Transverse colon (tissue), 4 donors: ENCODE measurements around the gene ZNF81. TPM values are rescaled to one million over a fixed set of nuclear protein-coding genes. Genes with fewer than 3 reads are reported as not detected.
"Not testable (repeated sequence)": the region's sequence is repeated elsewhere in the genome, so short reads cannot be mapped to it uniquely, and the experiment has no call there.

Experiments
- DNase-seq: peaks from one replicate; pipeline ENCODE4 v3.0.0-alpha.2; 2019
- H3K27ac ChIP-seq, 4 donors: fragments of 200-600 bp; sonication (generic); 2 replicates each; pipeline ENCODE4 v1.5.1; 2016 to 2018; ENCODE audit warnings: inconsistent platforms in 4 of 4
- H3K27me3 ChIP-seq: fragments of 200-600 bp; sonication (generic); 2 replicates; pipeline ENCODE4 v1.5.1; 2017; ENCODE audit warnings: inconsistent platforms
- H3K36me3 ChIP-seq, 4 donors: fragments of 200-600 bp; sonication (generic); 2 replicates each; pipeline ENCODE4 v1.5.1; 2017 to 2019; ENCODE audit warnings: inconsistent platforms in 4 of 4
- H3K4me1 ChIP-seq, 4 donors: fragments of 200-600 bp; sonication (generic); 2 replicates each; pipeline ENCODE4 v1.5.1; 2017 to 2020; ENCODE audit warnings: inconsistent platforms in 4 of 4
- H3K4me3 ChIP-seq, 4 donors: fragments of 200-600 bp; sonication (generic); 1 replicate in 1 of 4; 2 replicates in 3 of 4; pipeline versions ENCODE4 v1.5.1 to v1.6.1; 2017 to 2019; ENCODE audit warnings: inconsistent platforms in 4 of 4
- H3K9me3 ChIP-seq, 2 donors: fragments of 200-600 bp; sonication (generic); 2 replicates each; pipeline ENCODE4 v1.5.1; 2017 to 2019; ENCODE audit warnings: inconsistent platforms in 2 of 2
- CTCF ChIP-seq, 5 experiments: fragments of 200-600 bp in 3 of 5; fragments of 450-650 bp in 2 of 5; sonication (generic) in 3 of 5; IDR thresholded peaks; 1 replicate in 2 of 5; 2 replicates in 3 of 5; pipeline ENCODE4 v1.5.1; 2016 to 2017; ENCODE audit warnings: antibody characterized with exemption in 5 of 5, inconsistent platforms in 3 of 5, mild to moderate bottlenecking in 2 of 5, moderate library complexity in 1 of 5
- EP300 ChIP-seq: sonication (generic); formaldehyde crosslinking; IDR thresholded peaks from one replicate; pipeline ENCODE4 v1.6.1; 2017; ENCODE audit warnings: antibody characterized with exemption, low read depth
- POLR2A ChIP-seq: fragments of 450-650 bp; IDR thresholded peaks from one replicate; pipeline ENCODE4 v1.6.1; 2016; ENCODE audit warnings: antibody characterized with exemption, mild to moderate bottlenecking, moderate library complexity
- POLR2AphosphoS5 ChIP-seq, 3 donors: sonication (generic); formaldehyde crosslinking; IDR thresholded peaks; one replicate each; pipeline ENCODE4 v1.6.1; 2016; ENCODE audit warnings: antibody characterized with exemption in 3 of 3
- WGBS, 2 donors: methylation state at CpG; one replicate each; pipeline ENCODE4 v1.1.5; 2018; ENCODE audit warnings: low coverage in 1 of 2; 5-methylcytosine and 5-hydroxymethylcytosine counted together
- in situ Hi-C, 4 donors: fragments of 200-750 bp; cut with MboI; loops; one replicate each; pipeline versions ENCODE4 v1.15.0 to v1.15.1; 2017; ENCODE audit warnings: low sequenced_read_pairs in 3 of 4, low pct_ligation_motif_present in 1 of 4, low pct_unique_long_range_greater_than_20kb in 1 of 4
- intact Hi-C: fragments of 100-400 bp; cut with DNase I; formaldehyde crosslinking; loops from one replicate; pipeline ENCODE4 v1.15.1; 2023; ENCODE audit warnings: low total_unique reads
- total RNA-seq, 4 donors: library from RNA; depleted of rRNA; stranded (reverse); fragments of >200 nt; gene quantifications; one replicate each; pipeline ENCODE4 v1.1.0, GENCODE V29; 2016

ZNF81 gene
- total RNA-seq, 4 donors from 2014 or later: 7.8 to 11.6 (median 8.7) TPM

GRCh38 chrX:47936224-47936939 is 99.7 kb downstream of the ZNF81 start:
- Histone ChIP-seq H3K9me3 (no peaks in the 10 kb centered on the region), H3K4me3 (no peak overlapping the region), H3K27me3 (no peaks in the 10 kb centered on the region), H3K27ac (no peak overlapping the region), H3K4me1 (no peaks in the 10 kb centered on the region), H3K36me3 (no peaks in the 10 kb centered on the region)
- 48% methylated on average over 15 of the region's 15 CpGs; no CpG with 5 or more reads in 1 of the 2 donors for WGBS, 2 donors
- in situ Hi-C loops: no loop called here
- TF ChIP-seq POLR2A (no peak), EP300 (no peak), CTCF (IDR thresholded peaks at IDR 0.05) (no peak), POLR2AphosphoS5 (IDR thresholded peaks at IDR 0.05) (no peak)
- intact Hi-C loops: no loop called here
- no peak for DNase-seq

GRCh38 chrX:47936940-47937317 is 100.2 kb downstream of the ZNF81 start:
- no peaks in the 10 kb centered on the region for H3K27me3 ChIP-seq
- in situ Hi-C loops (no loop called here), intact Hi-C loops (no loop called here)
- H3K36me3 ChIP-seq: no peaks in the 10 kb centered on the region
- no peaks in the 10 kb centered on the region for H3K4me1 ChIP-seq
- no peak overlapping the region for H3K27ac ChIP-seq
- WGBS, 2 donors: 60% methylated on average over 3 of the region's 3 CpGs; no CpG with 5 or more reads in 1 of the 2 donors
- H3K4me3 ChIP-seq: no peak overlapping the region
- no peak for DNase-seq
- no peak for TF ChIP-seq POLR2A
- TF ChIP-seq EP300: no peak
- TF ChIP-seq POLR2AphosphoS5 (IDR thresholded peaks at IDR 0.05): no peak
- TF ChIP-seq CTCF (IDR thresholded peaks at IDR 0.05): no peak
- H3K9me3 ChIP-seq: no peaks in the 10 kb centered on the region

- no peak for DNase-seq
- Histone ChIP-seq H3K4me1 (no peaks in the 10 kb centered on the region), H3K27ac (no peak overlapping the region), H3K36me3 (no peaks in the 10 kb centered on the region), H3K9me3 (no peaks in the 10 kb centered on the region), H3K4me3 (no peak overlapping the region), H3K27me3 (no peaks in the 10 kb centered on the region)
- 93 to 94% methylated on average over 1 to 4 of the region's 4 CpGs for WGBS, 2 donors
- in situ Hi-C loops (no loop called here), intact Hi-C loops (no loop called here)
- no peak for TF ChIP-seq POLR2AphosphoS5 (IDR thresholded peaks at IDR 0.05)
- no peak for TF ChIP-seq EP300
- TF ChIP-seq POLR2A: no peak
- TF ChIP-seq CTCF (IDR thresholded peaks at IDR 0.05): no peak
These were observed 103.7 kb downstream of the ZNF81 start for GRCh38 chrX:47940448-47940847.

- H3K27me3 ChIP-seq: no peaks in the 10 kb centered on the region
- intact Hi-C loops (no loop called here), in situ Hi-C loops (no loop called here)
- DNase-seq: no peak
- no peaks in the 10 kb centered on the region for H3K36me3 ChIP-seq
- H3K9me3 ChIP-seq: no peaks in the 10 kb centered on the region
- TF ChIP-seq POLR2AphosphoS5 (IDR thresholded peaks at IDR 0.05) (no peak), POLR2A (no peak), EP300 (no peak), CTCF (IDR thresholded peaks at IDR 0.05) (no peak)
- 52% methylated on average over 4 of the region's 4 CpGs; no CpG with 5 or more reads in 1 of the 2 donors for WGBS, 2 donors
- no peak overlapping the region for H3K4me3 ChIP-seq
- H3K4me1 ChIP-seq: no peaks in the 10 kb centered on the region
- no peak overlapping the region for H3K27ac ChIP-seq
These were observed 104.7 kb downstream of the ZNF81 start for GRCh38 chrX:47941423-47941822.

- H3K4me1 ChIP-seq, H3K9me3 ChIP-seq, intact Hi-C loops, H3K4me3 ChIP-seq, H3K27me3 ChIP-seq, DNase-seq, H3K36me3 ChIP-seq, in situ Hi-C loops, H3K27ac ChIP-seq: not testable (repeated sequence)
- WGBS, 2 donors: 73% methylated on average over 7 of the region's 7 CpGs; no CpG with 5 or more reads in 1 of the 2 donors
These were observed 118.6 kb downstream of the ZNF81 start for GRCh38 chrX:47955295-47955694.
